Cardiac muscle cell (in vitro differentiated cells and primary cell): Measurements from ENCODE around the gene CIRBP. TPM values are rescaled to one million over a fixed set of nuclear protein-coding genes. Genes with fewer than 3 reads are reported as not detected.
A peak's percentile ranks its signal among the peaks of the same experiment; 100 is the strongest.

ENCODE experiments used
- DNase-seq, 2 donors: peaks; one replicate each; pipeline versions ENCODE4 v3.0.0 to v3.0.0-alpha.2; 2010 to 2017; ENCODE audit warnings: low read depth in 1 of 2, low spot score in 1 of 2
- H3K27ac ChIP-seq: fragments of 200-600 bp; sonication (generic); 2 replicates; pipeline ENCODE4 v1.5.1; 2016
- H3K27me3 ChIP-seq: fragments of 200-600 bp; sonication (generic); 2 replicates; pipeline ENCODE4 v1.6.0; 2016; ENCODE audit warnings: control low read depth
- H3K36me3 ChIP-seq: fragments of 200-600 bp; sonication (generic); 2 replicates; pipeline ENCODE4 v1.5.1; 2016; ENCODE audit warnings: control low read depth
- H3K4me1 ChIP-seq: fragments of 200-600 bp; sonication (generic); 2 replicates; pipeline ENCODE4 v1.8.1; 2017; ENCODE audit warnings: low read depth, mild to moderate bottlenecking, mixed run types
- H3K4me3 ChIP-seq: fragments of 200-600 bp; sonication (generic); 2 replicates; pipeline ENCODE4 v1.5.1; 2016; ENCODE audit warnings: mild to moderate bottlenecking
- H3K9me3 ChIP-seq: fragments of 200-600 bp; sonication (generic); 2 replicates; pipeline ENCODE4 v1.5.1; 2017; ENCODE audit warnings: low read depth, mild to moderate bottlenecking, control low read depth
- CTCF ChIP-seq: IDR thresholded peaks from 2 replicates; pipeline ENCODE4 v1.5.1; 2012; ENCODE audit warnings: low read depth, mild to moderate bottlenecking, low read length
- polyA plus RNA-seq: library from polyadenylated mRNA; unstranded; fragments of >200 nt; fragmentation: Nextera tagmentation; extraction: Ambion mirVana; gene quantifications from 2 replicates; pipeline ENCODE4 v1.2.1, GENCODE V29; 2016
- total RNA-seq: library from RNA; depleted of rRNA; stranded (reverse); fragments of >200 nt; gene quantifications from 2 replicates; pipeline ENCODE4 v1.2.3, GENCODE V29; 2016

Gene CIRBP
- total and polyA plus RNA-seq, 2 experiments from 2014 or later: 716 to 2,236 TPM

GRCh38 chr19:1274852-1275259 lies 5.7 kb downstream of the CIRBP start:
- Histone ChIP-seq H3K4me1 (peaks cover 20% of the 10 kb centered on the region), H3K27me3 (no peaks in the 10 kb centered on the region), H3K27ac (peak overlapping the region; percentile 98), H3K9me3 (no peaks in the 10 kb centered on the region), H3K36me3 (peaks cover 44% of the 10 kb centered on the region), H3K4me3 (peak overlapping the region; percentile 62)
- DNase-seq: no peak
- no peak for TF ChIP-seq CTCF

DNA sequence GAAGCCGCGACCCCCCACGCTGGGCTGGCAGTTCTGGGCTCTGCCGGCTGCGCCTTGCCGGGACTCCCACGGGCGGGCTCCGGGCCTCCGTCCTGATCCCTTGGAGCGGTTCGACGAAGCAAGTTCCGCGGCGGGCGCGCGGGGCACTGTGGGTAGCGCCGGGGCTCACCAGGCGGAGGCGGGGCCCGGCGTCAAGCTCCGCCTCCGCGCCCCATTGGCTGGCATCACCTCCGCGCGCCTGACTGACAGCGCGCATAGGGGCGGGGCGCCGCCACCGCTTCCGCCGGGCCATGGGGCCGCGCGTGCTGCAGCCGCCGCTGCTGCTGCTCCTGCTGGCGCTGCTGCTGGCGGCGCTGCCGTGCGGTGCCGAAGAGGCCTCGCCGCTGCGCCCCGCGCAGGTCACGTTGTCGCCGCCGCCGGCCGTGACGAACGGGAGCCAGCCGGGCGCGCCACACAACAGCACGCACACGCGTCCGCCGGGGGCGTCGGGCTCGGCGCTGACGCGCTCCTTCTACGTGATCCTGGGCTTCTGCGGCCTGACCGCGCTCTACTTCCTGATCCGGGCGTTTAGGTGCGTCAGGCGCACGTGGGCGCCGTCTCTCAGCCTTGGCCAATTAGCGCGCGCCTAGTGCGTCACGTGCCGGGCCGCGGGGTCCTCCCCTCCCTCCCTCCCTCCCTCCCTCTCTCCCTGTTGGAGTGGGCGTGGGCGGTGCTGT lies 6.3 kb downstream of the CIRBP start, which contains the start of gene FAM174C:
TSS of gene FAM174C (plus strand) at position 271 of the 716 bp plus-strand sequence. CDS start at position 291, 20 bp downstream.
- Histone ChIP-seq H3K36me3 (peaks cover 44% of the 10 kb centered on the region), H3K27me3 (no peaks in the 10 kb centered on the region), H3K9me3 (no peaks in the 10 kb centered on the region), H3K4me3 (peak within 1 kb of the TSS; percentile 62), H3K27ac (peak within 1 kb of the TSS; percentile 98), H3K4me1 (peaks cover 15% of the 10 kb centered on the region)
- DNase-seq: peak; percentile 98
- no peak for TF ChIP-seq CTCF

GRCh38 chr19:1275976-1276627 lies 7.0 kb downstream of the CIRBP start:
- Histone ChIP-seq H3K4me1 (peaks cover 9% of the 10 kb centered on the region), H3K27ac (peak overlapping the region; percentile 98), H3K9me3 (no peaks in the 10 kb centered on the region), H3K4me3 (peak overlapping the region; percentile 62), H3K36me3 (peaks cover 41% of the 10 kb centered on the region), H3K27me3 (no peaks in the 10 kb centered on the region)
- TF ChIP-seq CTCF: no peak
- no peak for DNase-seq

- H3K9me3 ChIP-seq: no peaks in the 10 kb centered on the region
- H3K4me1 ChIP-seq: peaks cover 9% of the 10 kb centered on the region
- H3K4me3 ChIP-seq: no peak overlapping the region
- H3K27ac ChIP-seq: no peak overlapping the region
- TF ChIP-seq CTCF: no peak
- no peak for DNase-seq
- H3K36me3 ChIP-seq: peaks cover 37% of the 10 kb centered on the region
- H3K27me3 ChIP-seq: no peaks in the 10 kb centered on the region
These were observed 7.5 kb downstream of the CIRBP start for GRCh38 chr19:1276628-1277022.

DNA sequence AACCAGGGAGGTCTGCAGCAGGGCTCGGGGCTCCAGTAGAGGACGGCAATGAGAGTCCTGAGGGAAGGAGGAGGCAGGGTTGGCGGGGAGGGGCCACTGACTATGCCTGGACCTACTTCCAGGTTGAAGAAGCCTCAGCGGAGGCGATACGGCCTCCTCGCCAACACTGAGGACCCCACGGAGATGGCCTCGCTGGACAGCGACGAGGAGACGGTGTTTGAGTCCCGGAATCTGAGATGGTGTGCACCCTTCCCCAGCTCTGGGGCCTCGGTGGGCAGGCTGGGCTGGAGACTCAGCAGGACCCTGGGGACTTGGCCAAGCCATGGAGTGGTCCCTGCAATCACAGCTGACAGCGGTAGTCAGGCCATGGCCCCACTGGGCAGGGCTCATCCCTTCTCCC lies 7.9 kb downstream of the CIRBP start:
- no peak for DNase-seq
- Histone ChIP-seq H3K27ac (no peak overlapping the region), H3K4me1 (peaks cover 9% of the 10 kb centered on the region), H3K27me3 (no peaks in the 10 kb centered on the region), H3K9me3 (no peaks in the 10 kb centered on the region), H3K4me3 (no peak overlapping the region), H3K36me3 (peaks cover 32% of the 10 kb centered on the region)
- TF ChIP-seq CTCF: no peak
